Common myeloid progenitor, CD34-positive (primary cell): ENCODE results near the gene GAGE12E. TPM values are rescaled to one million over a fixed set of nuclear protein-coding genes. Genes with fewer than 3 reads are reported as not detected.
"Not testable (repeated sequence)": the region's sequence is repeated elsewhere in the genome, so short reads cannot be mapped to it uniquely, and the experiment has no call there.

Experiments
- CTCF ChIA-PET: fragments of 350-600 bp; sonication (Branson Sonifier 250); formaldehyde crosslinking; loops from one replicate; lab custom pipeline; 2021; ENCODE audit warnings: antibody characterized with exemption; lab: Charles Lee
- POLR2A ChIA-PET: fragments of 350-600 bp; sonication (Branson Sonifier 250); formaldehyde crosslinking; loops from one replicate; lab custom pipeline; 2021; ENCODE audit warnings: antibody characterized with exemption; lab: Charles Lee
- DNase-seq, 3 donors: peaks; one replicate each; pipeline versions ENCODE4 v3.0.0 to v3.0.0-alpha.2; 2013
- H3K27ac ChIP-seq, 2 experiments: 1 replicate in 1 of 2; 2 replicates in 1 of 2; pipeline ENCODE4 v1.7.0; 2013; ENCODE audit warnings: inconsistent platforms in 2 of 2, low read length in 2 of 2, mild to moderate bottlenecking in 2 of 2, low read depth in 1 of 2, moderate library complexity in 1 of 2; ENCODE audit not compliant: severe bottlenecking in 2 of 2, insufficient read depth in 1 of 2, poor library complexity in 1 of 2
- H3K27me3 ChIP-seq, 5 experiments: replicated peaks in 2 of 5; 1 replicate in 3 of 5; 2 replicates in 2 of 5; pipeline versions ENCODE4 v1.6.1 to v1.7.0; 2013; ENCODE audit warnings: low read length in 4 of 5, mild to moderate bottlenecking in 2 of 5, moderate library complexity in 2 of 5, inconsistent platforms in 1 of 5; ENCODE audit not compliant: insufficient read depth in 5 of 5, control insufficient read depth in 4 of 5
- H3K36me3 ChIP-seq, 4 experiments: 1 replicate in 2 of 4; 2 replicates in 2 of 4; pipeline versions ENCODE4 v1.6.1 to v1.7.0; 2013; ENCODE audit warnings: low read length in 3 of 4, control low read depth in 1 of 4, mild to moderate bottlenecking in 1 of 4; ENCODE audit not compliant: control insufficient read depth in 4 of 4, insufficient read depth in 4 of 4
- H3K4me1 ChIP-seq, 4 experiments: 1 replicate in 3 of 4; 2 replicates in 1 of 4; pipeline versions ENCODE4 v1.6.1 to v1.7.1; 2013; ENCODE audit warnings: low read length in 3 of 4, mild to moderate bottlenecking in 3 of 4, control low read depth in 1 of 4, inconsistent platforms in 1 of 4, moderate library complexity in 1 of 4; ENCODE audit not compliant: control insufficient read depth in 4 of 4, insufficient read depth in 4 of 4; ENCODE audit errors: control extremely low read depth in 1 of 4
- H3K4me3 ChIP-seq, 7 experiments: 1 replicate in 4 of 7; 2 replicates in 3 of 7; pipeline versions ENCODE4 v1.5.1 to v1.7.0; 2013; ENCODE audit warnings: mild to moderate bottlenecking in 7 of 7, low read length in 6 of 7, moderate library complexity in 6 of 7, inconsistent platforms in 2 of 7, low read depth in 2 of 7, control low read depth in 1 of 7; ENCODE audit not compliant: insufficient read depth in 4 of 7, control insufficient read depth in 1 of 7; ENCODE audit errors: extremely low read depth in 1 of 7
- H3K9me3 ChIP-seq, 5 experiments: 1 replicate in 4 of 5; 2 replicates in 1 of 5; pipeline versions ENCODE4 v1.6.1 to v1.7.1; 2013; ENCODE audit warnings: low read length in 4 of 5, mild to moderate bottlenecking in 2 of 5, inconsistent platforms in 1 of 5, low read depth in 1 of 5, moderate library complexity in 1 of 5; ENCODE audit not compliant: control insufficient read depth in 4 of 5, insufficient read depth in 2 of 5; ENCODE audit errors: control extremely low read depth in 1 of 5
- WGBS: methylation state at CpG from one replicate; pipeline ENCODE4 v1.1.5; 2013; ENCODE audit not compliant: insufficient coverage; 5-methylcytosine and 5-hydroxymethylcytosine counted together
- polyA plus RNA-seq: library from polyadenylated mRNA; unstranded; fragments of 120-200 nt; gene quantifications from one replicate; pipeline ENCODE4 v1.2.1, GENCODE V29; 2013

GAGE12E gene, protein sequence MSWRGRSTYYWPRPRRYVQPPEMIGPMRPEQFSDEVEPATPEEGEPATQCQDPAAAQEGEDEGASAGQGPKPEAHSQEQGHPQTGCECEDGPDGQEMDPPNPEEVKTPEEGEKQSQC
- polyA plus RNA-seq, result not detected

GRCh38 chrX:49550989-49551388 lies at the start of gene GAGE12E:
Gene GAGE12E (plus strand): TSS chrX:49551289. CDS start chrX:49552444, 1,155 bp downstream.
- CTCF ChIA-PET, H3K27me3 ChIP-seq, H3K36me3 ChIP-seq, DNase-seq, H3K4me1 ChIP-seq, H3K9me3 ChIP-seq, H3K27ac ChIP-seq, H3K4me3 ChIP-seq, POLR2A ChIA-PET: not testable (repeated sequence)
- WGBS, result no CpG with 5 or more reads among the region's 16 CpGs

DNA sequence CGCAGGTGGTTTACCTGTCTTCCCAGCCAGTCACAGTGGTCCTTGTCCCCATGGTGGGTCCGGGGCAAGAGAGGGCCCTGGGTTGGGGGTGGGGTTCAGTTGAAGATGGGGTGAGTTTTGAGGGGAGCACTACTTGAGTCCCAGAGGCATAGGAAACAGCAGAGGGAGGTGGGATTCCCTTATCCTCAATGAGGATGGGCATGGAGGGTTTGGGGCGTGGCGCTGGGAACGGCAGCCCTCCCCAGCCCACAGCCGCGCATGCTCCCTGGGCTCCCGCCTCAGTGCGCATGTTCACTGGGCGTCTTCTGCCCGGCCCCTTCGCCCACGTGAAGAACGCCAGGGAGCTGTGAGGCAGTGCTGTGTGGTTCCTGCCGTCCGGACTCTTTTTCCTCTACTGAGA lies 19.2 kb upstream of the GAGE12E start, which contains the start of gene GAGE12C:
Gene GAGE12C, plus strand, starts transcription at position 301 of the 400 bp plus-strand sequence. CDS start 1,155 bp downstream, outside the sequence.
- H3K9me3 ChIP-seq, H3K27ac ChIP-seq, DNase-seq, POLR2A ChIA-PET, H3K4me1 ChIP-seq, H3K27me3 ChIP-seq, H3K36me3 ChIP-seq, H3K4me3 ChIP-seq, CTCF ChIA-PET: not testable (repeated sequence)
- WGBS, result no CpG with 5 or more reads among the region's 16 CpGs

DNA sequence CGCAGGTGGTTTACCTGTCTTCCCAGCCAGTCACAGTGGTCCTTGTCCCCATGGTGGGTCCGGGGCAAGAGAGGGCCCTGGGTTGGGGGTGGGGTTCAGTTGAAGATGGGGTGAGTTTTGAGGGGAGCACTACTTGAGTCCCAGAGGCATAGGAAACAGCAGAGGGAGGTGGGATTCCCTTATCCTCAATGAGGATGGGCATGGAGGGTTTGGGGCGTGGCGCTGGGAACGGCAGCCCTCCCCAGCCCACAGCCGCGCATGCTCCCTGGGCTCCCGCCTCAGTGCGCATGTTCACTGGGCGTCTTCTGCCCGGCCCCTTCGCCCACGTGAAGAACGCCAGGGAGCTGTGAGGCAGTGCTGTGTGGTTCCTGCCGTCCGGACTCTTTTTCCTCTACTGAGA lies 9.7 kb upstream of the GAGE12E start, which contains the start of gene GAGE12D:
Gene GAGE12D, plus strand, starts transcription at position 301 of the 400 bp plus-strand sequence. CDS start 1,155 bp downstream, outside the sequence.
- H3K27ac ChIP-seq, POLR2A ChIA-PET: not testable (repeated sequence)
- WGBS, result no CpG with 5 or more reads among the region's 16 CpGs

GRCh38 chrX:49560542-49560941 lies 9.5 kb downstream of the GAGE12E start, which contains the start of gene GAGE12F:
Gene GAGE12F (plus strand): TSS chrX:49560842. CDS start chrX:49561997, 1,155 bp downstream.
- H3K9me3 ChIP-seq, POLR2A ChIA-PET, DNase-seq, H3K36me3 ChIP-seq, H3K27ac ChIP-seq, CTCF ChIA-PET, H3K4me1 ChIP-seq, H3K27me3 ChIP-seq, H3K4me3 ChIP-seq: not testable (repeated sequence)
- no CpG with 5 or more reads among the region's 16 CpGs for WGBS

More for the DNA sequence above, 9.7 kb upstream of the GAGE12E start, which contains the start of gene GAGE12D:
- DNase-seq, H3K36me3 ChIP-seq, H3K9me3 ChIP-seq, CTCF ChIA-PET, H3K4me3 ChIP-seq, H3K27me3 ChIP-seq, H3K4me1 ChIP-seq: not testable (repeated sequence)

GRCh38 chrX:49568728-49569127 lies 17.6 kb downstream of the GAGE12E start:
- H3K27me3 ChIP-seq, H3K9me3 ChIP-seq, POLR2A ChIA-PET, H3K4me1 ChIP-seq, H3K36me3 ChIP-seq, DNase-seq, CTCF ChIA-PET, H3K4me3 ChIP-seq, H3K27ac ChIP-seq: not testable (repeated sequence)
- no CpG with 5 or more reads among the region's 11 CpGs for WGBS

DNA sequence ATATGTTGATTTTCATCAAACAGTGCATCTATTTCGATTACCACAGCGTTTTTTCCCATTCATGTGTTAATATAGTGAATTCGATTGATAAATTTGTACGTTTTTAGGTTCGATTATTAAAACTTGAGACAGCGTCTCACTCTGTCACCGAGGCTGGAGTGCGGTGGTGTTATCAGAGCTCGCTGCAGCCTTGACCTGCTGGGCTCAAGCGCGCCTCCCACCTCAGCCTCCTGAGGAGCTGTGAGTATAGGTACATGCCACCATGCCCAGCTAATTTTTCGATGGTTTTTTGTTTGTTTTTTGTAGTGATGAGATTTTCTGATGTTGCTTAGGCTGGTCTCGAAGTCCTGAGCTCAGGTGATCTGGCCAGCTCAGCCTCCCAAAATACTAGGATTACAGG lies 18.1 kb downstream of the GAGE12E start:
- H3K9me3 ChIP-seq, POLR2A ChIA-PET, H3K27me3 ChIP-seq, DNase-seq, CTCF ChIA-PET, H3K4me1 ChIP-seq, H3K27ac ChIP-seq, H3K4me3 ChIP-seq, H3K36me3 ChIP-seq: not testable (repeated sequence)
- WGBS, result 91% methylated on average over 6 of the region's 13 CpGs

GRCh38 chrX:49570100-49570499 lies 19.0 kb downstream of the GAGE12E start, which contains the start of gene GAGE12G:
Gene GAGE12G (plus strand): TSS chrX:49570400. CDS start chrX:49571555, 1,155 bp downstream.
- WGBS, result no CpG with 5 or more reads among the region's 16 CpGs

More at GRCh38 chrX:49570100-49570499, 19.0 kb downstream of the GAGE12E start, which contains the start of gene GAGE12G:
- CTCF ChIA-PET, H3K4me3 ChIP-seq, POLR2A ChIA-PET, H3K4me1 ChIP-seq, H3K36me3 ChIP-seq, H3K27me3 ChIP-seq, DNase-seq, H3K9me3 ChIP-seq, H3K27ac ChIP-seq: not testable (repeated sequence)
